ENCODE data around the gene CGREF1.

GRCh38 chr2:27067385-27067784 lies 51.5 kb downstream of the CGREF1 start:
- TF ChIP-seq CTCF (conservative IDR thresholded peaks at IDR 0.05; ENCODE audit: low read depth, low read length) (no peak), EZH2 (IDR thresholded peaks at IDR 0.05; ENCODE audit: low read length, unreplicated experiment) (no peak), EZH2phosphoT487 (IDR thresholded peaks at IDR 0.05; ENCODE audit: borderline replicate concordance, low read length) (no peak)

Data from PC-3 (cell line).